Stomach (tissue), 9 donors: ENCODE data around the gene DBNDD2. TPM values are rescaled to one million over a fixed set of nuclear protein-coding genes. Genes with fewer than 3 reads are reported as not detected.

Experiments
- DNase-seq, 2 donors: peaks; one replicate each; pipeline versions ENCODE4 v3.0.0 to v3.0.0-alpha.2; 2013 to 2019
- H3K27ac ChIP-seq, 5 donors: fragments of 200-600 bp in 4 of 5; sonication (generic) in 4 of 5; one replicate each; pipeline ENCODE4 v1.5.1; 2013 to 2019; ENCODE audit warnings: mild to moderate bottlenecking in 1 of 5, moderate library complexity in 1 of 5
- H3K27me3 ChIP-seq, 3 donors: fragments of 200-600 bp; sonication (generic); one replicate each; pipeline ENCODE4 v1.5.1; 2017 to 2019; ENCODE audit warnings: mixed run types in 1 of 3
- H3K36me3 ChIP-seq, 4 donors: fragments of 200-600 bp; sonication (generic); 1 replicate in 3 of 4; 2 replicates in 1 of 4; pipeline ENCODE4 v1.5.1; 2016 to 2019
- H3K4me1 ChIP-seq, 4 donors: fragments of 200-600 bp; sonication (generic); one replicate each; pipeline ENCODE4 v1.5.1; 2016 to 2019
- H3K4me3 ChIP-seq, 4 donors: fragments of 200-600 bp; sonication (generic) in 3 of 4; one replicate each; pipeline ENCODE4 v1.5.1; 2016 to 2019; ENCODE audit warnings: mild to moderate bottlenecking in 1 of 4
- H3K9me3 ChIP-seq, 4 donors: fragments of 200-600 bp; sonication (generic); one replicate each; pipeline ENCODE4 v1.5.1; 2016 to 2019
- CTCF ChIP-seq, 7 experiments: fragments of 450-650 bp in 4 of 7; fragments of 200-600 bp in 3 of 7; sonication (generic) in 3 of 7; IDR thresholded peaks; one replicate each; pipeline ENCODE4 v1.5.1; 2016 to 2019; ENCODE audit warnings: antibody characterized with exemption in 7 of 7, control low read depth in 2 of 7, mild to moderate bottlenecking in 1 of 7
- EP300 ChIP-seq: sonication (generic); formaldehyde crosslinking; IDR thresholded peaks from one replicate; pipeline ENCODE4 v1.6.1; 2017; ENCODE audit warnings: antibody characterized with exemption
- POLR2A ChIP-seq, 4 donors: fragments of 450-650 bp; IDR thresholded peaks; one replicate each; pipeline ENCODE4 v1.6.1; 2016; ENCODE audit warnings: antibody characterized with exemption in 4 of 4, control low read depth in 2 of 4, mild to moderate bottlenecking in 1 of 4, moderate library complexity in 1 of 4
- POLR2AphosphoS5 ChIP-seq, 3 donors: sonication (generic); formaldehyde crosslinking; IDR thresholded peaks; one replicate each; pipeline ENCODE4 v1.6.1; 2016; ENCODE audit warnings: antibody characterized with exemption in 3 of 3
- WGBS, 5 donors: extraction: QIAGEN DNeasy Blood & Tissue Kit in 3 of 5; methylation state at CpG; one replicate each; pipeline versions ENCODE4 v1.1.5 to v1.1.7; 2013 to 2018; 5-methylcytosine and 5-hydroxymethylcytosine counted together
- intact Hi-C: fragments of 100-400 bp; cut with DNase I; formaldehyde crosslinking; loops from one replicate; pipeline ENCODE4 v1.15.1; 2023; ENCODE audit warnings: low total_unique reads
- polyA plus RNA-seq, 3 donors: library from polyadenylated mRNA; stranded (reverse); fragments of 200-250 nt; gene quantifications; one replicate each; pipeline ENCODE4 v1.2.3, GENCODE V29; 2013
- total RNA-seq, 5 donors: library from RNA; depleted of rRNA; stranded (reverse); fragments of >200 nt; gene quantifications; one replicate each; pipeline versions ENCODE4 v1.1.0 to v1.2.3, GENCODE V29; 2014 to 2016
- donor health status: healthy with polysubstance abuse.
- donor health status: Bipolar disorder and iron deficiency.
- donor health status: healthy.

DBNDD2 gene
- total and polyA plus RNA-seq, 8 donors = 10.6 to 131 (median 58.1) TPM

GRCh38 chr20:45399018-45399417 is 9.1 kb upstream of the DBNDD2 start:
- Histone ChIP-seq H3K27me3 (no peaks in the 10 kb centered on the region), H3K36me3 (peaks cover 0 to 18% (median 11%) of the 10 kb centered on the region in 4 donors), H3K4me3 (no peak overlapping the region), H3K4me1 (no peaks in the 10 kb centered on the region), H3K9me3 (peaks cover 6 to 18% (median 16%) of the 10 kb centered on the region in 4 donors), H3K27ac (no peak overlapping the region)
- WGBS, 5 donors = 83 to 96% (median 94%) methylated on average over 1 of the region's 1 CpG
- intact Hi-C loops = no loop called here
- no peak for DNase-seq
- TF ChIP-seq CTCF (IDR thresholded peaks at IDR 0.05) (no peak), EP300 (no peak), POLR2A (IDR thresholded peaks at IDR 0.05) (no peak), POLR2AphosphoS5 (IDR thresholded peaks at IDR 0.05) (no peak)

- DNase-seq = no peak
- intact Hi-C loops = no loop called here
- 92 to 98% (median 97%) methylated on average over 6 of the region's 6 CpGs for whole genome bisulfite sequencing, 5 donors
- no peaks in the 10 kb centered on the region for H3K27me3 ChIP-seq
- H3K36me3 ChIP-seq = peaks cover 0 to 7% (median 3%) of the 10 kb centered on the region in 4 donors
- H3K4me3 ChIP-seq = no peak overlapping the region
- peaks cover under 1 to 3% (median 3%) of the 10 kb centered on the region in 4 donors for H3K4me1 ChIP-seq
- TF ChIP-seq EP300 = no peak
- no peak for TF ChIP-seq CTCF (IDR thresholded peaks at IDR 0.05)
- TF ChIP-seq POLR2A (IDR thresholded peaks at IDR 0.05) = no peak
- TF ChIP-seq POLR2AphosphoS5 (IDR thresholded peaks at IDR 0.05) = no peak
- no peak overlapping the region for H3K27ac ChIP-seq
- peaks cover 6 to 18% (median 16%) of the 10 kb centered on the region in 4 donors for H3K9me3 ChIP-seq
Measured at GRCh38 chr20:45400346-45401031, 7.6 kb upstream of the DBNDD2 start.

GRCh38 chr20:45402946-45403345 is 5.1 kb upstream of the DBNDD2 start:
- Histone ChIP-seq H3K4me3 (no peak overlapping the region), H3K27me3 (no peaks in the 10 kb centered on the region), H3K36me3 (peaks cover 0 to 7% (median 2%) of the 10 kb centered on the region in 4 donors), H3K27ac (no peak overlapping the region), H3K9me3 (peaks cover 6 to 18% (median 16%) of the 10 kb centered on the region in 4 donors), H3K4me1 (peaks cover 11 to 23% (median 16%) of the 10 kb centered on the region in 4 donors)
- 94 to 100% (median 100%) methylated on average over 1 of the region's 1 CpG for WGBS, 5 donors
- DNase-seq = no peak
- TF ChIP-seq POLR2A (IDR thresholded peaks at IDR 0.05) = no peak
- no peak for TF ChIP-seq EP300
- no peak for TF ChIP-seq POLR2AphosphoS5 (IDR thresholded peaks at IDR 0.05)
- no peak for TF ChIP-seq CTCF (IDR thresholded peaks at IDR 0.05)
- intact Hi-C loops = no loop called here

- DNase-seq = no peak
- H3K27me3 ChIP-seq = no peaks in the 10 kb centered on the region
- H3K27ac ChIP-seq = peak overlapping the region in 1 of 5 donors; percentile 93
- peaks cover 6 to 18% (median 16%) of the 10 kb centered on the region in 4 donors for H3K9me3 ChIP-seq
- H3K4me1 ChIP-seq = peaks cover 18 to 30% (median 29%) of the 10 kb centered on the region in 4 donors
- H3K36me3 ChIP-seq = peaks cover 3 to 17% (median 9%) of the 10 kb centered on the region in 4 donors
- 76 to 93% (median 79%) methylated on average over 1 of the region's 1 CpG for WGBS, 5 donors
- H3K4me3 ChIP-seq = no peak overlapping the region
- intact Hi-C loops = no loop called here
- TF ChIP-seq EP300 (no peak), POLR2A (IDR thresholded peaks at IDR 0.05) (no peak), CTCF (IDR thresholded peaks at IDR 0.05) (no peak), POLR2AphosphoS5 (IDR thresholded peaks at IDR 0.05) (no peak)
Measured at GRCh38 chr20:45404438-45404837, 3.7 kb upstream of the DBNDD2 start.
